Hepatocyte (in vitro differentiated cells): ENCODE results near the gene PROKR1. TPM values are rescaled to one million over a fixed set of nuclear protein-coding genes. Genes with fewer than 3 reads are reported as not detected.

Source experiments
- DNase-seq: peaks from one replicate; pipeline ENCODE4 v3.0.0-alpha.2; 2016; ENCODE audit warnings: low spot score
- H2AFZ ChIP-seq: fragments of 200-600 bp; sonication (generic); 2 replicates; pipeline ENCODE4 v1.6.0; 2016; ENCODE audit warnings: antibody characterized with exemption, mild to moderate bottlenecking
- H3K27ac ChIP-seq: fragments of 200-600 bp; sonication (generic); 2 replicates; pipeline ENCODE4 v1.5.1; 2016; ENCODE audit warnings: mild to moderate bottlenecking
- H3K27me3 ChIP-seq: fragments of 200-600 bp; sonication (generic); 2 replicates; pipeline ENCODE4 v1.6.1; 2016
- H3K36me3 ChIP-seq: fragments of 200-600 bp; sonication (generic); replicated peaks from 2 replicates; pipeline ENCODE4 v1.5.1; 2016; ENCODE audit warnings: low read depth; ENCODE audit not compliant: insufficient read depth
- H3K4me1 ChIP-seq: fragments of 200-600 bp; sonication (generic); 2 replicates; pipeline ENCODE4 v1.5.1; 2016; ENCODE audit warnings: mild to moderate bottlenecking, moderate library complexity; ENCODE audit not compliant: insufficient read depth
- H3K4me2 ChIP-seq: fragments of 200-600 bp; sonication (generic); 2 replicates; pipeline ENCODE4 v1.6.0; 2016
- H3K4me3 ChIP-seq: fragments of 200-600 bp; sonication (generic); 2 replicates; pipeline ENCODE4 v1.5.1; 2016; ENCODE audit warnings: mild to moderate bottlenecking
- H3K79me2 ChIP-seq: fragments of 200-600 bp; sonication (generic); 2 replicates; pipeline ENCODE4 v1.6.0; 2017; ENCODE audit warnings: mild to moderate bottlenecking
- H3K9me2 ChIP-seq: fragments of 200-600 bp; sonication (generic); replicated peaks from 2 replicates; pipeline ENCODE4 v1.6.0; 2017; ENCODE audit warnings: mild to moderate bottlenecking; ENCODE audit not compliant: insufficient read depth
- H3K9me3 ChIP-seq: fragments of 200-600 bp; sonication (generic); 2 replicates; pipeline ENCODE4 v1.5.1; 2016; ENCODE audit warnings: low read depth, mild to moderate bottlenecking
- H4K20me1 ChIP-seq: fragments of 200-600 bp; sonication (generic); 2 replicates; pipeline ENCODE4 v1.6.0; 2016; ENCODE audit warnings: mild to moderate bottlenecking; ENCODE audit not compliant: insufficient read depth, poor library complexity, severe bottlenecking
- EZH2 ChIP-seq: fragments of 200-600 bp; sonication (generic); IDR thresholded peaks from 2 replicates; pipeline ENCODE4 v1.6.1; 2016; ENCODE audit warnings: antibody characterized with exemption, mild to moderate bottlenecking, borderline replicate concordance
- EZH2phosphoT487 ChIP-seq: fragments of 200-600 bp; sonication (generic); IDR thresholded peaks from one replicate; pipeline ENCODE4 v1.6.1; 2018; ENCODE audit warnings: antibody characterized with exemption, mild to moderate bottlenecking, low read depth, moderate library complexity; ENCODE audit not compliant: unreplicated experiment, severe bottlenecking
- WGBS: methylation state at CpG from one replicate; pipeline ENCODE4 v1.1.6; 2016; ENCODE audit warnings: low lambda C conversion rate; ENCODE audit errors: missing lambda C conversion rate; 5-methylcytosine and 5-hydroxymethylcytosine counted together
- polyA plus RNA-seq: library from polyadenylated mRNA; unstranded; fragments of >200 nt; fragmentation: Nextera tagmentation; extraction: Ambion mirVana; gene quantifications from 2 replicates; pipeline ENCODE4 v1.2.1, GENCODE V29; 2016
- total RNA-seq: library from RNA; depleted of rRNA; stranded (reverse); fragments of >200 nt; gene quantifications from 2 replicates; pipeline ENCODE4 v1.2.3, GENCODE V29; 2014
- TF ChIP-seq, protein P1 (sequence below): fragments of 200-600 bp; sonication (generic); IDR thresholded peaks from 2 replicates; pipeline ENCODE4 v1.5.1; 2016; ENCODE audit warnings: antibody characterized with exemption, mild to moderate bottlenecking; ENCODE audit not compliant: poor library complexity

PROKR1 gene
- total and polyA plus RNA-seq, 2 experiments from 2014 or later, result not detected

DNA sequence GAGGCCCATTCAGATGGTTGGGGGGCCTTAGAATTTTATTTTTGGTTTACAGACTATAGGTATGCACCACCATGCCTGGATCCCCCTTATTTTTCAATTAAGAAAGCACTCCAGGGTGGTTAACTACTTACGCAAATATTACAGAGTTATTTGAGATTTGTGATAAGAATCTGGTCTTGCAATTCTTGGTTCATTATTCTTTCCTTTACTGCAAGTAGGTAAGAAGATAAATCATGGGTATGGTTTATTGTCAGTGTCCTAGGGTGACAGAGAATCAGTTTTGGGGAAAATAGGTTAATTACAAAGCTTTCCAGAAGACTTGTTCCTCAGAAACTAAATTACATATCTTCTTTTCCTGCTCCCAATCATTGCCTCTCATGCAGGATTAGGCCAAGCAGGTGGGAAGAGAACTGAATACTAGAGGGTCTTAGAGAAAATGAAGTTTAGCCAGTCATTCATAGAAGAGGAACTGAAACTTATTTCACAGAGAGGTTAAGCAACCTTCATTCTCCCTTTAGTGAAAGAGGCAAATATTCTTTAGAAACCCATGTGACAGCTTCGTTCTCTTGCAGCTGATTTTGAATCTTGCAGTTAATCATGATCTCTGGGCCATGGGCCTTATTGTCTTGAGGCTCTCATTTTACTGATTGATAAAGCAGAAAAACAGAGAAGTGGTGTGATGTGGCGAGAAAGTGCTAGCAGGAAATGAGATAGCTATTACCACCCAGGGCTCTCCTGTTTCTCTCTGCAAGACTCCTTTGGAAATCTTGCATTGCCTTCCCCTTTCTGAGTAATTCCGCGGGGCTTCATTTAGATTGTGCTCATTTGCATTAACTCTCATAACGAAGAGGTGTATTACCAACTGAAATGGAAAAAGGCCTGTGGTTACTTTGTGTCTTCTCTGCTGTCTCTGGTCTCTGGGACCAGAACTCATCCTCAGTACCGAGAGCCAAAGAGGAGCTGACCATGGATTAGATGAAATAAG lies 46.5 kb downstream of the PROKR1 start:
- no peak overlapping the region for H3K27ac ChIP-seq
- no peaks in the 10 kb centered on the region for H3K4me1 ChIP-seq
- no peaks in the 10 kb centered on the region for H3K79me2 ChIP-seq
- H2AFZ ChIP-seq, result no peak overlapping the region
- 50% methylated on average over 7 of the region's 7 CpGs for WGBS
- DNase-seq, result no peak
- no peaks in the 10 kb centered on the region for H3K9me3 ChIP-seq
- TF ChIP-seq EZH2, result no peak
- TF ChIP-seq, protein P1, sequence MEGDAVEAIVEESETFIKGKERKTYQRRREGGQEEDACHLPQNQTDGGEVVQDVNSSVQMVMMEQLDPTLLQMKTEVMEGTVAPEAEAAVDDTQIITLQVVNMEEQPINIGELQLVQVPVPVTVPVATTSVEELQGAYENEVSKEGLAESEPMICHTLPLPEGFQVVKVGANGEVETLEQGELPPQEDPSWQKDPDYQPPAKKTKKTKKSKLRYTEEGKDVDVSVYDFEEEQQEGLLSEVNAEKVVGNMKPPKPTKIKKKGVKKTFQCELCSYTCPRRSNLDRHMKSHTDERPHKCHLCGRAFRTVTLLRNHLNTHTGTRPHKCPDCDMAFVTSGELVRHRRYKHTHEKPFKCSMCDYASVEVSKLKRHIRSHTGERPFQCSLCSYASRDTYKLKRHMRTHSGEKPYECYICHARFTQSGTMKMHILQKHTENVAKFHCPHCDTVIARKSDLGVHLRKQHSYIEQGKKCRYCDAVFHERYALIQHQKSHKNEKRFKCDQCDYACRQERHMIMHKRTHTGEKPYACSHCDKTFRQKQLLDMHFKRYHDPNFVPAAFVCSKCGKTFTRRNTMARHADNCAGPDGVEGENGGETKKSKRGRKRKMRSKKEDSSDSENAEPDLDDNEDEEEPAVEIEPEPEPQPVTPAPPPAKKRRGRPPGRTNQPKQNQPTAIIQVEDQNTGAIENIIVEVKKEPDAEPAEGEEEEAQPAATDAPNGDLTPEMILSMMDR, result no peak
- no peak for TF ChIP-seq EZH2phosphoT487
- H3K36me3 ChIP-seq, result no peaks in the 10 kb centered on the region
- H4K20me1 ChIP-seq, result no peaks in the 10 kb centered on the region
- no peak overlapping the region for H3K4me2 ChIP-seq
- no peak overlapping the region for H3K4me3 ChIP-seq
- no peaks in the 10 kb centered on the region for H3K27me3 ChIP-seq
- H3K9me2 ChIP-seq, result no peaks in the 10 kb centered on the region

DNA sequence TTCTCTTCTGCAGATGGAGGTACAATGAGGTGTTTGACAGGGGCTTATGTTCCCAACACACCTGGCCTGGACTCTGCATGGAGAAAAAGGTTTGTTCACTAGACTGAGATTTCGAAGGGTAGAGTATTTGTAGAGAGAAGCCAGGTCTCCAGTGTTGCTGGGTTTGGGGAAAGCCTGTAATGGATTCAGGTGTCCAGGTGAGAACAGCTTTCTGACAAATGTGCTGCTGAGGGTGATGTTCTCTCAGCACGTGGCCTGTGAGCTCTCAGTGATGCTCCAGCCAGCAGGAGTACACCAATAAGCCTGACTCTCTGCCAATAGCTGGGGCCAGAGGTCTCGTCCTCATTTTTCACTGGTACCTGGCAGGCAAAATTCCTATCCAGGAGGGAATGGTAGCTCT lies 47.5 kb downstream of the PROKR1 start:
- Histone ChIP-seq H2AFZ (no peak overlapping the region), H4K20me1 (no peaks in the 10 kb centered on the region), H3K9me2 (no peaks in the 10 kb centered on the region), H3K4me1 (no peaks in the 10 kb centered on the region), H3K27me3 (no peaks in the 10 kb centered on the region), H3K36me3 (no peaks in the 10 kb centered on the region), H3K27ac (no peak overlapping the region), H3K79me2 (no peaks in the 10 kb centered on the region), H3K4me2 (no peak overlapping the region), H3K4me3 (no peak overlapping the region), H3K9me3 (no peaks in the 10 kb centered on the region)
- WGBS, result 83% methylated on average over 3 of the region's 3 CpGs
- DNase-seq, result no peak
- no peak for TF ChIP-seq EZH2
- no peak for TF ChIP-seq EZH2phosphoT487
- TF ChIP-seq, protein P1, result no peak

DNA sequence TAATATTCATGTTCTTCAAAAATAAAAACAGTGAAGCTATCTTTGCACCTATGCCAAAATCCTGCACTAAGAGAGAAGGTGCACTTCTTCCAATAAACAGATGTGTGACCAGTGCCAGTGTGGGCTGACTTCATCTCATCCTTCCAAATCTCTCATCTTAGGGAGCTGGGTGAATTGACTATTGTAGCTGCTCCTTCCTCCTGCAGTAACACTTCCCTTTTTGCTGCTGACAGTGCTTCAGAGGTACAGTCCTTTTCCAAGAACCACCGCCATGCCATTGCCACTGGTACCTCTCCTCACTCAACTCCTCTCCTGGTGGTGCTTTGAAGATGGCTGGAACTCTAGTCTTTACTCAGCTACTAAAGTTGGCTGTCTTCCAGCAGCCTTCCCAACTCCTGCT lies 49.1 kb downstream of the PROKR1 start:
- Histone ChIP-seq H3K9me2 (no peaks in the 10 kb centered on the region), H2AFZ (no peak overlapping the region), H3K79me2 (no peaks in the 10 kb centered on the region), H3K36me3 (no peaks in the 10 kb centered on the region), H3K27ac (no peak overlapping the region), H3K4me1 (no peaks in the 10 kb centered on the region), H3K4me3 (no peak overlapping the region), H3K9me3 (no peaks in the 10 kb centered on the region), H3K27me3 (no peaks in the 10 kb centered on the region), H4K20me1 (no peaks in the 10 kb centered on the region), H3K4me2 (no peak overlapping the region)
- DNase-seq, result no peak
- TF ChIP-seq, protein P1, result no peak
- no peak for TF ChIP-seq EZH2phosphoT487
- TF ChIP-seq EZH2, result no peak
- WGBS, result 100% methylated on average over 1 of the region's 1 CpG
